ENCODE data around the gene HDGFL3. TPM values are rescaled to one million over a fixed set of nuclear protein-coding genes. Genes with fewer than 3 reads are reported as not detected.
"Not testable (repeated sequence)": the region's sequence is repeated elsewhere in the genome, so short reads cannot be mapped to it uniquely, and the experiment has no call there.

HDGFL3 gene
- total RNA-seq, 1 experiment from 2014 or later: not detected

DNA sequence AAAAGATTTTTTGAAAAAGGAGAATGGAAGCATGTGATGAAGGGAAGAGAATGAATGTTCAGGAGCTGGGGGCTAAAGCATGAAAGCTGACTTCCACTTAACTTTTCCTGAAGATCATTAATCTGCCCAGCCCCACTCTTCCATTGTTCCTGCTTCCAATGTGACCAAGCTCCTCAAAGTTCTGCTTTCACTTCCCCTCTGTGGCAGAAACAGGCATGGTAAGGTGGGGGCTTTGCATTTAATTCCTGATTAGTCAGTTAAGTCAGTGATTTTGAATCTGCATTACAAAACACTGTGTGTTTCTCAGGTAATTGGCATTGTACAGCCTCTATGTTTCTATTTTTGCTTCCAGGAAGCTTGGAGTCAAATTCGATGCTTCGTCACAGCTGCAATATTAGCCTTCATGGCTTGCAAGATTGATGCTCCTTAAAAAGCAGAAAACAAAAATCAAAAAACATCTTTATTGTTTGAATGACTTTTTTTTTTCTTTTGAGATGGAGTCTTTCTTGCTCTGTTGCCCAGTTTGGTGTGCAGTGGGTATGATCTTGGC lies 107.5 kb downstream of the HDGFL3 start:
- Histone ChIP-seq H3K4me2 (ENCODE audit: low read depth, low read length, poor library complexity, severe bottlenecking) (no peak overlapping the region), H3K9me3 (ENCODE audit: low read length) (no peaks in the 10 kb centered on the region), H4K20me1 (ENCODE audit: insufficient read depth, low read depth, low read length) (no peaks in the 10 kb centered on the region), H3K4me1 (ENCODE audit: low read length) (no peaks in the 10 kb centered on the region), H3K9ac (ENCODE audit: low read length) (no peak overlapping the region), H2AFZ (ENCODE audit: low read length) (no peak overlapping the region), H3K36me3 (ENCODE audit: insufficient read depth, low read length) (no peaks in the 10 kb centered on the region), H3K79me2 (ENCODE audit: low read length) (no peaks in the 10 kb centered on the region), H3K27me3 (ENCODE audit: low read length) (no peaks in the 10 kb centered on the region), H3K9me2 (replicated peaks; ENCODE audit: insufficient read depth, low read length) (no peaks in the 10 kb centered on the region), H3K4me3 (ENCODE audit: low read length) (no peak overlapping the region), H3K27ac (ENCODE audit: low read length) (no peak overlapping the region)
- DNase-seq: no peak

- DNase-seq: no peak
- no peaks in the 10 kb centered on the region for H3K9me2 ChIP-seq (replicated peaks; ENCODE audit: insufficient read depth, low read length)
These were observed 108.3 kb downstream of the HDGFL3 start for GRCh38 chr15:83099290-83099689.

DNA sequence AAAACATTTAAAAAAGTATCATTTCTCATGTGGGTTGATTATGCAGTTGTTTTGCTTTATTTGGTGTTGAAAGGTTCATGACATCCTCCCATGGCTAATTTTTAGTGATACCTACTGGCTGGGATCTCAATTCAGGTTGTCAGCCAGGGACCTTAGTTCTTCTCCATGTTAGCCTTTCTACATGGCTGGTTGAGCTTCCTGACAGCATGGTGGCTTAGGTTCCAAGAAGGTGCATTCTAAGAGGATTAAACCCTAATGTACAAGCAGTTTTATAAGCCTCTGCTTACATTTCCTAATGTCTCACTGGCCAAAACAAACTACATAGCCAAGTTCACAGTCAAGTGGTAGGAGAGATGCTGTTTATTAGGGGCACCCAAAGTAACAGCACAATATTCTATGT lies 109.5 kb downstream of the HDGFL3 start:
- Histone ChIP-seq H3K9me2 (replicated peaks; ENCODE audit: insufficient read depth, low read length) (no peaks in the 10 kb centered on the region), H4K20me1 (ENCODE audit: insufficient read depth, low read depth, low read length) (no peaks in the 10 kb centered on the region), H3K27ac (ENCODE audit: low read length) (no peak overlapping the region), H3K4me3 (ENCODE audit: low read length) (no peak overlapping the region), H3K27me3 (ENCODE audit: low read length) (no peaks in the 10 kb centered on the region), H3K4me2 (ENCODE audit: low read depth, low read length, poor library complexity, severe bottlenecking) (no peak overlapping the region), H2AFZ (ENCODE audit: low read length) (no peak overlapping the region), H3K4me1 (ENCODE audit: low read length) (no peaks in the 10 kb centered on the region), H3K79me2 (ENCODE audit: low read length) (no peaks in the 10 kb centered on the region), H3K9ac (ENCODE audit: low read length) (no peak overlapping the region), H3K9me3 (ENCODE audit: low read length) (no peaks in the 10 kb centered on the region), H3K36me3 (ENCODE audit: insufficient read depth, low read length) (no peaks in the 10 kb centered on the region)
- no peak for DNase-seq

More at GRCh38 chr15:83099290-83099689, 108.3 kb downstream of the HDGFL3 start:
- Histone ChIP-seq H3K79me2 (ENCODE audit: low read length) (no peaks in the 10 kb centered on the region), H3K4me2 (ENCODE audit: low read depth, low read length, poor library complexity, severe bottlenecking) (no peak overlapping the region), H3K27ac (ENCODE audit: low read length) (no peak overlapping the region), H3K4me3 (ENCODE audit: low read length) (no peak overlapping the region), H4K20me1 (ENCODE audit: insufficient read depth, low read depth, low read length) (no peaks in the 10 kb centered on the region), H3K9me3 (ENCODE audit: low read length) (no peaks in the 10 kb centered on the region), H3K27me3 (ENCODE audit: low read length) (no peaks in the 10 kb centered on the region), H3K4me1 (ENCODE audit: low read length) (no peaks in the 10 kb centered on the region), H3K36me3 (ENCODE audit: insufficient read depth, low read length) (no peaks in the 10 kb centered on the region), H2AFZ (ENCODE audit: low read length) (no peak overlapping the region), H3K9ac (ENCODE audit: low read length) (no peak overlapping the region)

DNA sequence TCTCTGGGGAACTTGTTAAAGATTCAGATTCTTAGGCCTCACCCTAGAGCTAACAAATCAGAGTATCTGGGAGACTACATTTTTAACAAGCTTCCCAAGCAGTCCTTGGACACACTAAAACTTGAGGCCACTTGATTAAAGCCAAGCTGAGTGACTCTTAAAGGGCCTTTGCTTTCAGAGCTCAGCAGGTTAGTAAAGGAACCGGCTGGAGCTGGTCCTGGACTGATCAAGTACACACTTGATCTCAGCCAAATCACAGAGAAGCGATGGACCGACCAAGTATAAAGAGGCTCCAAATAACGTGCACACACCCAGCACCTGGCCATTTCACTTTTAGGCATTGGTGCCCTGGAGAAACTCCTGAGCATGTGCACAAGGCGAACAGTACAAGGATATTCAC lies 113.0 kb downstream of the HDGFL3 start:
- Histone ChIP-seq H3K9me3 (ENCODE audit: low read length) (no peaks in the 10 kb centered on the region), H3K4me2 (ENCODE audit: low read depth, low read length, poor library complexity, severe bottlenecking) (no peak overlapping the region), H3K27me3 (ENCODE audit: low read length) (no peaks in the 10 kb centered on the region), H3K9ac (ENCODE audit: low read length) (no peak overlapping the region), H3K27ac (ENCODE audit: low read length) (no peak overlapping the region), H3K4me1 (ENCODE audit: low read length) (no peaks in the 10 kb centered on the region), H2AFZ (ENCODE audit: low read length) (no peak overlapping the region), H4K20me1 (ENCODE audit: insufficient read depth, low read depth, low read length) (no peaks in the 10 kb centered on the region), H3K4me3 (ENCODE audit: low read length) (no peak overlapping the region), H3K9me2 (replicated peaks; ENCODE audit: insufficient read depth, low read length) (no peaks in the 10 kb centered on the region), H3K79me2 (ENCODE audit: low read length) (no peaks in the 10 kb centered on the region), H3K36me3 (ENCODE audit: insufficient read depth, low read length) (no peaks in the 10 kb centered on the region)
- no peak for DNase-seq

GRCh38 chr15:83092309-83092976 lies 115.2 kb downstream of the HDGFL3 start:
- H3K9ac ChIP-seq (ENCODE audit: low read length): no peak overlapping the region
- no peaks in the 10 kb centered on the region for H3K4me1 ChIP-seq (ENCODE audit: low read length)
- no peaks in the 10 kb centered on the region for H3K36me3 ChIP-seq (ENCODE audit: insufficient read depth, low read length)
- H4K20me1 ChIP-seq (ENCODE audit: insufficient read depth, low read depth, low read length): no peaks in the 10 kb centered on the region
- no peaks in the 10 kb centered on the region for H3K27me3 ChIP-seq (ENCODE audit: low read length)
- H3K4me2 ChIP-seq (ENCODE audit: low read depth, low read length, poor library complexity, severe bottlenecking): no peak overlapping the region
- no peaks in the 10 kb centered on the region for H3K9me3 ChIP-seq (ENCODE audit: low read length)
- no peak overlapping the region for H3K27ac ChIP-seq (ENCODE audit: low read length)
- peak; percentile 44 for DNase-seq
- no peaks in the 10 kb centered on the region for H3K79me2 ChIP-seq (ENCODE audit: low read length)
- H2AFZ ChIP-seq (ENCODE audit: low read length): no peak overlapping the region
- no peak overlapping the region for H3K4me3 ChIP-seq (ENCODE audit: low read length)
- H3K9me2 ChIP-seq (replicated peaks; ENCODE audit: insufficient read depth, low read length): no peaks in the 10 kb centered on the region

- not testable (repeated sequence) for H3K4me1 ChIP-seq (ENCODE audit: low read length); DNase-seq; H3K4me3 ChIP-seq (ENCODE audit: low read length); H2AFZ ChIP-seq (ENCODE audit: low read length); H3K9ac ChIP-seq (ENCODE audit: low read length); H3K9me2 ChIP-seq (replicated peaks; ENCODE audit: insufficient read depth, low read length); H3K4me2 ChIP-seq (ENCODE audit: low read depth, low read length, poor library complexity, severe bottlenecking); H4K20me1 ChIP-seq (ENCODE audit: insufficient read depth, low read depth, low read length); H3K9me3 ChIP-seq (ENCODE audit: low read length); H3K79me2 ChIP-seq (ENCODE audit: low read length); H3K27ac ChIP-seq (ENCODE audit: low read length); H3K36me3 ChIP-seq (ENCODE audit: insufficient read depth, low read length); H3K27me3 ChIP-seq (ENCODE audit: low read length)
These were observed 115.7 kb downstream of the HDGFL3 start for GRCh38 chr15:83091965-83092308.

DNA sequence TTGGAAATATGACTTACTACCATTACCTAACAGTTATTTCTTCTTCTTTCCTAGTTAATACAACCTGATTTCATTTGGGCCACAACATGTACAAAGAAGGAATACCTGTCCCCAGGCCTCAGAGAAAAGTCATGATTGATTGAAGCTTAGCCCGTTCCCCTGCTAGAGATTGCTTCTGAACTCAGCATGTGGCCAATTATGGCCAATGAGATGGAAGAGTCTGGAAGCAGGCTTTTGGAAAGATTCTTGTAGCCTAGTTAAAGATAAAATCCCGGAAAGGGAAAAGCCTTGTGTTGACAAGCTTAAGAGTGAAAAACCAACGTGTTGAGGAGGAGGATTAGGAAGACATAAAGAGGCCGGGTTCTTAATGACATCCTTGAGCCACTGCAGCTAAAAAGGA lies 117.2 kb downstream of the HDGFL3 start:
- no peak overlapping the region for H2AFZ ChIP-seq (ENCODE audit: low read length)
- H3K4me1 ChIP-seq (ENCODE audit: low read length): no peaks in the 10 kb centered on the region
- no peak overlapping the region for H3K4me3 ChIP-seq (ENCODE audit: low read length)
- no peak overlapping the region for H3K9ac ChIP-seq (ENCODE audit: low read length)
- H3K36me3 ChIP-seq (ENCODE audit: insufficient read depth, low read length): no peaks in the 10 kb centered on the region
- DNase-seq: no peak
- H4K20me1 ChIP-seq (ENCODE audit: insufficient read depth, low read depth, low read length): no peaks in the 10 kb centered on the region
- H3K27me3 ChIP-seq (ENCODE audit: low read length): no peaks in the 10 kb centered on the region
- H3K9me3 ChIP-seq (ENCODE audit: low read length): no peaks in the 10 kb centered on the region
- H3K9me2 ChIP-seq (replicated peaks; ENCODE audit: insufficient read depth, low read length): no peaks in the 10 kb centered on the region
- no peaks in the 10 kb centered on the region for H3K79me2 ChIP-seq (ENCODE audit: low read length)
- no peak overlapping the region for H3K4me2 ChIP-seq (ENCODE audit: low read depth, low read length, poor library complexity, severe bottlenecking)
- no peak overlapping the region for H3K27ac ChIP-seq (ENCODE audit: low read length)

DNA sequence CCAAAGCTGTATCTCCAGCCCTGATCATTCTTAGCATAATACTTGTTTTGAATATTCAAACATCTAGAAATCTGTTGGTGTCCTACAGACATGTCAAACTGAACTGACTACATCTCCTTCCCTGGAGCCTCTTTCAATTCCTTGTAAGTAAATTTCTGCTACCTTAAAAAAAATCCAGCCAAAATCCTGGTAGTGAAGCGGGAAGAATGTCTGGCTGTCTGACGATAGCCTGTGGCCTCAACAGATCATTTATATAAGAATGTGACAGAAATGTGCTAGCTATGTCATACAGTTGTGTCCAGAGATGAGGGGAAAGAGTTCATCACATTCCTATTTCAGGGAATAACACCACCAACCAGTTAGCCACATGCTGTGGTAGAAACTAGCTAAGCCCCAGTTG lies 118.7 kb downstream of the HDGFL3 start:
- Histone ChIP-seq H2AFZ (ENCODE audit: low read length) (no peak overlapping the region), H3K4me3 (ENCODE audit: low read length) (no peak overlapping the region), H3K9ac (ENCODE audit: low read length) (no peak overlapping the region), H3K27me3 (ENCODE audit: low read length) (no peaks in the 10 kb centered on the region), H3K79me2 (ENCODE audit: low read length) (no peaks in the 10 kb centered on the region), H3K9me2 (replicated peaks; ENCODE audit: insufficient read depth, low read length) (no peaks in the 10 kb centered on the region), H3K9me3 (ENCODE audit: low read length) (no peaks in the 10 kb centered on the region), H3K4me1 (ENCODE audit: low read length) (no peaks in the 10 kb centered on the region), H3K27ac (ENCODE audit: low read length) (no peak overlapping the region), H3K36me3 (ENCODE audit: insufficient read depth, low read length) (no peaks in the 10 kb centered on the region), H3K4me2 (ENCODE audit: low read depth, low read length, poor library complexity, severe bottlenecking) (no peak overlapping the region), H4K20me1 (ENCODE audit: insufficient read depth, low read depth, low read length) (no peaks in the 10 kb centered on the region)
- no peak for DNase-seq

Measured in Karpas-422 (cell line).